ENCODE data around the gene WDR90.

Gene WDR90

GRCh38 chr16:681746-682427 is 32.7 kb downstream of the WDR90 start (continued):
- peak; percentile 75 for TF ChIP-seq ZSCAN30 (tag by site-specific recombination; IDR thresholded peaks at IDR 0.05)
- 0 out of 2 replicates have a peak, but pooled peaks have one; percentile 57 for TF ChIP-seq ZNF501 (tag by site-specific recombination; IDR thresholded peaks at IDR 0.05)
- TF ChIP-seq ZIC2 (tag by site-specific recombination; IDR thresholded peaks at IDR 0.05) = peak; percentile 88
- TF ChIP-seq SP3 (tag by site-specific recombination; IDR thresholded peaks at IDR 0.05) = peak; percentile 13; the same call in 1 of the 2 replicates
- TF ChIP-seq ZEB2 (tag by site-specific recombination; IDR thresholded peaks at IDR 0.05) = peak; percentile 87; the same call in 1 of the 2 replicates
- 0 out of 2 replicates have a peak, but pooled peaks have one; percentile 13 for TF ChIP-seq ZNF239 (tag by site-specific recombination; IDR thresholded peaks at IDR 0.05)
- no peak for TF ChIP-seq ZNF571 (tag by site-specific recombination; IDR thresholded peaks at IDR 0.05)
- TF ChIP-seq ZNF366 (tag by site-specific recombination; conservative IDR thresholded peaks at IDR 0.05) = no peak
- TF ChIP-seq ZNF18 (tag by site-specific recombination; IDR thresholded peaks at IDR 0.05) = peak; percentile 11; the same call in 1 of the 2 replicates
- 0 out of 2 replicates have a peak, but pooled peaks have one; percentile 50 for TF ChIP-seq ZBTB21 (tag by site-specific recombination; IDR thresholded peaks at IDR 0.05)
- TF ChIP-seq ZNF777 (tag by site-specific recombination; IDR thresholded peaks at IDR 0.05; ENCODE audit: borderline replicate concordance) = no peak
- no peak for TF ChIP-seq GFI1B (tag by site-specific recombination; IDR thresholded peaks at IDR 0.05)
- TF ChIP-seq ZNF2 (tag by site-specific recombination; IDR thresholded peaks at IDR 0.05) = 0 out of 2 replicates have a peak, but pooled peaks have one; percentile 58
- TF ChIP-seq BCL11A (tag by site-specific recombination; IDR thresholded peaks at IDR 0.05; ENCODE audit: low read depth) = peak; percentile 85
- no peak for TF ChIP-seq ZFP3 (tag by site-specific recombination; IDR thresholded peaks at IDR 0.05; ENCODE audit: low read depth)
- TF ChIP-seq HIC1 (tag by site-specific recombination; IDR thresholded peaks at IDR 0.05) = peak; percentile 93
- 0 out of 2 replicates have a peak, but pooled peaks have one; percentile 6 for TF ChIP-seq ZNF600 (tag by site-specific recombination; IDR thresholded peaks at IDR 0.05)
- peak; percentile 93 for TF ChIP-seq BCL11B (tag by site-specific recombination; IDR thresholded peaks at IDR 0.05; ENCODE audit: low read depth)
- peak; percentile 65 for TF ChIP-seq ZNF513 (tag by site-specific recombination; IDR thresholded peaks at IDR 0.05)
- no peak for TF ChIP-seq ZNF23 (tag by site-specific recombination; IDR thresholded peaks at IDR 0.05; ENCODE audit: borderline replicate concordance)
- TF ChIP-seq ZNF629 (tag by site-specific recombination; IDR thresholded peaks at IDR 0.05) = no peak
- TF ChIP-seq PRDM4 (tag by site-specific recombination; IDR thresholded peaks at IDR 0.05) = no peak
- 0 out of 2 replicates have a peak, but pooled peaks have one; percentile 8 for TF ChIP-seq REPIN1 (tag by site-specific recombination; IDR thresholded peaks at IDR 0.05; ENCODE audit: low read depth)
- peak; percentile 32; the same call in 1 of the 2 replicates for TF ChIP-seq ZNF580 (tag by site-specific recombination; IDR thresholded peaks at IDR 0.05)
- 0 out of 2 replicates have a peak, but pooled peaks have one; percentile 47 for TF ChIP-seq ZBTB44 (tag by site-specific recombination; IDR thresholded peaks at IDR 0.05)
- TF ChIP-seq MZF1 (tag by site-specific recombination; IDR thresholded peaks at IDR 0.05; ENCODE audit: borderline replicate concordance) = peak; percentile 51; the same call in 1 of the 2 replicates
- TF ChIP-seq ZNF830 (tag by site-specific recombination; IDR thresholded peaks at IDR 0.05; ENCODE audit: low read depth) = no peak
- peak; percentile 75 for TF ChIP-seq KLF8 (tag by site-specific recombination; IDR thresholded peaks at IDR 0.05)
- TF ChIP-seq ZNF24 (tag by site-specific recombination; IDR thresholded peaks at IDR 0.05) = 0 out of 2 replicates have a peak, but pooled peaks have one; percentile 18
- peak; percentile 75 for TF ChIP-seq OSR2 (tag by site-specific recombination; IDR thresholded peaks at IDR 0.05)
- peak; percentile 51; the same call in 1 of the 2 replicates for TF ChIP-seq ZBTB17 (tag by site-specific recombination; IDR thresholded peaks at IDR 0.05)

All from HEK293 (cell line).